ENCODE data around the gene SLC1A3.

Gene SLC1A3

GRCh38 chr5:36590513-36591286, 15.7 kb upstream of the SLC1A3 start:
- H3K27me3 ChIP-seq (ENCODE audit: insufficient read depth, poor library complexity, severe bottlenecking), result no peaks in the 10 kb centered on the region
- TF ChIP-seq CTCF (IDR thresholded peaks at IDR 0.05; ENCODE audit: insufficient read depth, low read length), result no peak
- no peak for TF ChIP-seq REST (IDR thresholded peaks at IDR 0.05; ENCODE audit: insufficient replicate concordance, low read depth)
- TF ChIP-seq SPI1 (IDR thresholded peaks at IDR 0.05; ENCODE audit: borderline replicate concordance, low read depth), result no peak
- TF ChIP-seq GABPA (IDR thresholded peaks at IDR 0.05; ENCODE audit: low read depth), result no peak
- no peak for TF ChIP-seq POLR2AphosphoS5 (IDR thresholded peaks at IDR 0.05; ENCODE audit: low read depth)
- DNase-seq (ENCODE audit: low read depth in 1 of 2, low spot score in 1 of 2), result no peak
- H3K27ac ChIP-seq (replicated peaks), result no peak overlapping the region
- H3K4me3 ChIP-seq (replicated peaks; ENCODE audit: insufficient read depth, low read length), result no peak overlapping the region

- H3K27ac ChIP-seq (replicated peaks), result peak overlapping the region; percentile 31; the same call in 1 of the 2 replicates
- DNase-seq (ENCODE audit: low read depth in 1 of 2, low spot score in 1 of 2), result peak in 1 of 2 experiments; percentile 55
Measured at GRCh38 chr5:36593867-36594266, 12.5 kb upstream of the SLC1A3 start.

GRCh38 chr5:36596247-36596646, 10.2 kb upstream of the SLC1A3 start:
- H3K4me3 ChIP-seq (replicated peaks; ENCODE audit: insufficient read depth, low read length), result no peak overlapping the region
- no peak overlapping the region for H3K27ac ChIP-seq (replicated peaks)
- no peak for DNase-seq (ENCODE audit: low read depth in 1 of 2, low spot score in 1 of 2)
- TF ChIP-seq POLR2AphosphoS5 (IDR thresholded peaks at IDR 0.05; ENCODE audit: low read depth), result no peak
- no peak for TF ChIP-seq GABPA (IDR thresholded peaks at IDR 0.05; ENCODE audit: low read depth)
- TF ChIP-seq SPI1 (IDR thresholded peaks at IDR 0.05; ENCODE audit: borderline replicate concordance, low read depth), result no peak
- TF ChIP-seq CTCF (IDR thresholded peaks at IDR 0.05; ENCODE audit: insufficient read depth, low read length), result no peak
- no peak for TF ChIP-seq REST (IDR thresholded peaks at IDR 0.05; ENCODE audit: insufficient replicate concordance, low read depth)
- H3K27me3 ChIP-seq (ENCODE audit: insufficient read depth, poor library complexity, severe bottlenecking), result no peaks in the 10 kb centered on the region

More at GRCh38 chr5:36593867-36594266, 12.5 kb upstream of the SLC1A3 start:
- H3K4me3 ChIP-seq (replicated peaks; ENCODE audit: insufficient read depth, low read length), result no peak overlapping the region
- no peaks in the 10 kb centered on the region for H3K27me3 ChIP-seq (ENCODE audit: insufficient read depth, poor library complexity, severe bottlenecking)
- TF ChIP-seq SPI1 (IDR thresholded peaks at IDR 0.05; ENCODE audit: borderline replicate concordance, low read depth) (peak; percentile 78), CTCF (IDR thresholded peaks at IDR 0.05; ENCODE audit: insufficient read depth, low read length) (no peak)

Measured in HL-60 (cell line).